Hematopoietic multipotent progenitor cell (in vitro differentiated cells): ENCODE data around the gene COG3. TPM values are rescaled to one million over a fixed set of nuclear protein-coding genes. Genes with fewer than 3 reads are reported as not detected.

Experiments
- DNase-seq, 3 donors: peaks; one replicate each; pipeline ENCODE4 v3.0.0-alpha.2; 2011 to 2015; ENCODE audit warnings: low read depth in 2 of 3, low spot score in 2 of 3
- small RNA-seq: library from RNA; depleted of rRNA; stranded (forward); fragments of <200 nt; gene quantifications from one replicate; pipeline ENCODE3, GENCODE V24; 2012
- total RNA-seq: library from RNA; depleted of rRNA; stranded (reverse); fragments of >200 nt; gene quantifications from one replicate; pipeline ENCODE4 v1.2.3, GENCODE V29; 2012

Gene COG3
- total RNA-seq, 1 donor: 40.7 TPM

DNA sequence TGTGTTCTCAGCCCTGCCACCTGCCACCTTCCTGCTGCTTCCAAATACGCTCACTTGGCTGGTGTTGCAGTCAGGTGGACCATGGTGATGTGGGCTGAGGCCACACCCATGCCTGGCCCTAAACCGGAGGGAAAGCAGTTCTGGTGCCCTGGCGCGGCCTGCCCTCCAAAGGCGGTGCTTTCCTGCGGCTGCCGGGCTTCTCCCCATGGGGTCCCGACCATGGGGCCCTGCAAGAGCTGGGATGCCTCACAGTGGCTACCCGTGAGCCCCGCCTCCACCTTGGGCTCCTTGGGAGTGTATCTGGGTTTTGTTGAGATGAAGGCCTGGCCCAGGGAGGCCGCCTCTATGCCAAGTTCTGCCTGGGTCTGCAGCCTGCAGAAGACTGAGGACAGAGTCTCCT, 77.1 kb downstream of the COG3 start:
- DNase-seq: no peak

DNA sequence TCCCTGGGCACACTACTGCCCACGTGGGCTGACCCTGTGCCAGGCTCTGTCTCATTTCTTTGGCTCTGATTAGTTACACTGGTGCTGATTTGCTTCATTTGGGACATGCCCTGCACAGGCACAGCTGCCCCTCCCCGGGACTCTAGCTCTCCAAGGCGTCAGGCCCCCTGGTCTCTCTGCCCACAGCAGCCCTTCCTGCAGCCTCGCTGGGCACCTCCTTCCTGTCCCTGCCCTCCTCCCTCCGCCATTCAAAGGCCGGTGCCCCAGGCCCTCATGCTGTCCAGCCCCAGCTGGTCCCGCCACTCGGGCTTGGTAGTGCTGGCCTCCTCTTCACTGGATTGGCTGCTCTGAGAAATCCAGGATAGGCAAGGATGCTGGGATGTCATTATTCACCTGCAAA, 77.7 kb downstream of the COG3 start:
- DNase-seq: no peak

DNA sequence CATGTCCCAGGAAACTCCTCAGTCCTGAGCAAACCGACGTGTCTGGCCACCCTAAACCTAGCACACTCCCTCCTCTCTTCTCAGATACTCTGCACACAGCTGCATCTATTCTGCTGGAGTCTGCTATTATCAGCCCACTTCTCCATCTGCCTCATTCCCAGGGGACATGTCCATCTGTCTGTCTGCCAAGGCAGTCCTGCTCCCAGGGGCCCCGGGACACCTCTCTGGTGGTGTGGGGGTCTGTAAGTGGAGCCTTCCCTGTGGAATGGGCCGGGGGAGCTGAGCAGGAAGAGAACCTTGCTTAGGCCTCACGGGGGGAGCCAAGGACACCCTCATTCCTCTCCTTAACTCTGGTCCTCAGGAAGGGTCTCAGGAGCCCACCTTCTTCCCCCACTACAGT, 78.1 kb downstream of the COG3 start:
- no peak for DNase-seq

DNA sequence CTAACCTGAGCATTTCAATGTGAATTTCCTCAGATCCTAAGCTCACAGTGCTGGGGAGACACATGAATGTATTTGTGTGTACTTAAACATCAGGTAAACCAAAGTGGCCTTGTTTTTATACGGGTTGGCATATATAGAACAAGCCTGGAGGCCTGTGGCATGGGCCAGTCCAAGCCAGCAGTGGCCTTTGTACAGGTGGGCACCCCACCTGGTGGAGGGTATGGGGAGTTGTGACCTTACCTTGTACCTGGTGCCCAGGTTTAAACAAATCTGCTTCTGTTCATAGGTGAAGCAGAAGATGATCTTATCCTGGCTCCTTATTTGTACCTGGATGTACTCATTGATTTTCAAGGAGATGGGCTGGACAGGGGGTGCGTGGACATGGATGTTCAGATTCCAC, 79.8 kb downstream of the COG3 start:
- no peak for DNase-seq

DNA sequence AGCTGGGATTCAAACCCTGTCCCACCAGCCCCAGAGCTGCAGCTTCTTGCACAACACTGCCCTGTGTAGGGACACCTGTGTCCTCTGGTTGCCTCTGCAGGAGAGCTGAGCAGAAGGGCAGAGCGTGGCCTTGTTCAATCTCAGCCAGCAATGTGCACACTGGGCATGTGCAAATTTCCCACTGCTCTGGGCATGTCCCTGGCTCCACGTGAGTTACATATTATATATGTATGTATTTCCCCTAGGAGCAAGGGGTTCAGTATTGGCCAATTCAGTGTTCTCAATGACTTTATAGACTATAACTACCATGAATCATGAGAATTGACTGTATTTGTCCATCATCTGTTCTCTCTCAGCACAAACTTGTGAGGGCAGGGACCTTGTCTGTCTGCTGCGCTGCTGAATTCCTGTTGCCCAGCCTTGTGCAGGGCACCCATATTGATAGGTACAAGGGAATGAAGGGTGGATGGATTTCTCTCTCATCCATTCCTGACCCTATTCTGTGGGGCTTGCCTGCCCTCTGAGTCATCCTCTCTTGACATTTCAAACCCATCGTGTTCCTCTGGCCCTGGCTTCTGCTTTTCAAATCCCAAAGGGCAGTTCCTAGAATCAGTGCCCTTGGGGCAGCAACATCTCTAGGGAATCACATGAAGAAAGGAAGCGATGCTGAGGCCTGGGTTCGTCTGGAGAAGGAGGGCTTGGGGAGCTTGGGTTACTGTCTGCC, 81.1 kb downstream of the COG3 start:
- DNase-seq: no peak

DNA sequence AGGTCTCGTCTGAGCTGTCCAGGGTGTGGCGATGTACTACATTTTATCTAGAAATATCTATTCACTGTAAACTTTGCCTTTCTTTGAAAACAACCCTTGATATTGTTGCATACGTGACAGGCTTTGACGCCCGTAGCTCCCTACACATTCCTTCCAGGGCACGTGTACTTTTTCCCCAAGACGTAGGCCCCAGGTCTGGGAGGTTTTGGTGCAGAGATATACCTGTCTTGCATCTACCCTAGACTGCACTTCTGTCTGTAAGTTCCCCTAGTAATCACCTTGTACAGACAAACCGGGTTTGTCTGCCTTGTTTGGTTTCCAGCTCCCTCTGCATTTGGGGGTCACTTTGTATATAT, 81.6 kb downstream of the COG3 start:
- DNase-seq: no peak

DNA sequence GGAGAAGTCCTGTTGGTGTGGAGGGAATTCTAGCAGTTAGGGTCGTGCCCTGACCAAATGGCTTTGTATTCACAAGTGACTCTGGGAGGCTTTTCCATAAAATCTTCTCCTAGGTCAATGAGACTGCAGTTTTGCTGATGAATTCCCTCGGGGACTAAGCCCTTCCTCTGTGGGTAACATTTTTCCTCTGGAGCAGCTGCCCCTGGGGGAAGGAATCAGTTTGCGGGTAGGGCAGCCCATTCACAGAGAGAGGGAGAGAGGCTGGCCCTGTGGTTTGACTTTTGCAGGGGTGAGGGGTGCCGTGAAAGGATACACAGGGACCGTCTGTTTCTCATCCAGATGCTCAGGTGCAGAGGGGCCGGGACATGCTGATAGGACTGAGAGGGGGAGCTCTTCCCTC, 83.5 kb downstream of the COG3 start:
- DNase-seq: no peak

DNA sequence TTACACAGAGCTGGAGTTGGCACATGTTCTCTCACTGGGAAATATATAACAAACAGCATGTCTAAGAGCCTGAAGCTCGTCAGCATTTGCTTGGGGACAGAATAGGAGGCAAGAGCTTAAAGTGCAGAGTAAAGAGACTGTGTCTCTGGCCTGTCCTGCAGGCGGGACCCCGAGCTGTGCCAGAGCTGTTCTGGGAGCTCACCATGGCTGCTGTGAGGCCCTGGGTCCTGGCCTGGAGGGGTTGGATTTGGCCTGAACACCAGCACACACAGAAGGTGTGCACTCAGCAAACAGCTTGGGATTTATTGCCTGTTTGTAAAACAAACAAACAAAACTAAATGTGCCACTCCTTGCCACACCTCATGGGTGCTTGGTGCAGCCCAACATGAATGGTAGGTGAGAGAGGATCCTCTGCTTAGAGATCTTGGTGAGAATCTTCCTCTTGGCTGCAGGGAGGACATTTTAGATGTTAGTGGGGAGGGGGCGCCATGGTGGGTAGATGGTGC, 89.9 kb downstream of the COG3 start:
- DNase-seq: no peak

DNA sequence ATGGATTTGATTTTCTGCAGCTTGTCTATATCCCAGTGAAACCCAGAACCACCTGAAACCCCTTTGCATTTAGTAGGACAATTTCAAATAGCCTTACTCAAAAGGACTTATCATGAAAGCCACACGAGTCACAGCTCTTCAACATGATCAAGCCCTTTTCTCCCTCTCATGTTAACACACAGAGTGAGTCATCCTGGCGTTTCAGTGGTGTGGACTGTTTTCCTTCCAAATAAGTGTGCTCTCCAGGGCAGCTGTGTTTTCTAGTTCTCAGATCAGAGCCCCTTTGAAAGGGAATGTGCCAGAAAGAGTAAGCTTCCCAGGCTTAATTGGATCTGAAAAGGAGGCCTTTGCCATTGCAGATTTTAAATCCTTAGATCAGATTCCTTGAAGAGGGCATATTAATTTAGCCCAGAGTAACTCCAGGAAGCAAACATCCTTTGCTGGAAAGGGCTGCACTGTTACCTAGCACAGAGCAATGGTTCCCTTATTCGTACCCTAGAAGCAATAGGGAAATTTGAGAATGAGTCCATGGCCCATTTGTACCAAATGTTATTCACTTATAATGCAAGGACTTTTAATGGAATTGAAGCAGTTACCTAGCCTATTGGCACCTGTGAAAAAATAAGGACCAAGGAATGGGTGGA, 99.5 kb downstream of the COG3 start:
- DNase-seq: no peak

DNA sequence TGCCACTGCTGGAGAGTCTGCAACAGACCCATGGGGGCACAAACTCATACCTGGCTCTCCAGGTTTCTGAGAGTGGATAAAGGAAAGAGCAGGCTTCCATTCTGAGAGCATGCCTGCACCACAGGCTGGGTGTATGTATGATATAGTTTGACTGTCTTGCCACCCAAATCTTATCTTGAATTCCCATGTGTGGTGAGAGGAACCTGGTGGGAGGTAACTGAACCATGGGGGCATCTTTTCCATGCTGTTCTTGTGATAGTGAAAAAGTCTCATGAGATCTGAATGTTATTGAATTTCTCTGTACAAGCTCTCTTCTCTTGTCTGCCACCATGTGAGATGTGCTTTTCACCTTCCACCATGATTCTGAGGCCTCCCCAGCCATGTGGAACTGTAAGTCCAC, 100.6 kb downstream of the COG3 start:
- no peak for DNase-seq

DNA sequence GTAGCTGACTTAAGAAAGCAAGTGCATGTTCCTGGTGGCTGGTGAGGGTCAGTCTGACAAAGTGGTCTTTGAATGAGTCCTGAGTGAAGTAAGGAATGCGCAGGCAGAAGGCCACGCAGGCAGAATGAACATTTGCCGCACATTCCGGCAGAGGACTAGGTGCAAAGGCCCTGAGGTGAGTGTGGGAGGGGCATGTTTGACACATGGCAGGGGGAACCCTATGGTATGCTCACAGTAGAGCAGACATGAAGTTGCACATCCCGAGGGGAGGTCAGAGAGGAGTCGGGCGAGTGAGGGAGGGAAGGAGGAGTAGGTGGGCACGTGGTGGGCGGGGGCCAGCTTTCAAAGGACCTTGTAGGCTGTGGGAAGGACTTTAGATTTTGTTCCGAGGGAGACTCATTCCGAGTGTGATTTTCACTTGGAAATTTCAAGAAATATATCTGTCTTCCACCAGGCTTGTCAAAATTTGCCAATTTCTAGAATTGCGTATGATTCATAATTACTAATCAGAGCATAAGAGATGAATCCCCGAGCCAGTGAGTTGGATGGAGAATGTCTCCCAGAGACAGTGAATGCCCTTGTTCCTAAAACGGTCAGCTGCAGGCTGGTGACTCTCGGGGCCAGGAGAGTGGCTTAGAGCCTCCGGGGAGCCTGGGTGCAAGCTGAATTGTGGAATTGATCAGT, 110.5 kb downstream of the COG3 start:
- DNase-seq: no peak

DNA sequence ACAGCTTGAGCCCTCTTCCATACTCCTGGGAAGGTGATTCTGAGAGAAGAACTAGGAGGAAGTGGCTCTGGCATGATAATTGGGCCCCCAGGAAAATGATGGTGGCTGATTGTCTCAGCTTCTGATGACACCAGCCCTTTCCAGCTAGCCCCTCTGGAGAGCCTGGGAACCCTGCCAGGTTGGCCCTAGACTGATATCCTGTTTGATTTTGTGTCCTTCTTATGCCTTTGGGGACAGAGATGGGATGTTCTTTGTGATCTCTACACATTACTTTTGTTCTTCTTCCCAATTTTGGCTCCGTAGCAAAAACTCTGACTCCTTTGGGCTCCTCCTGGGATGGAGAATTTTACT, 111.1 kb downstream of the COG3 start:
- no peak for DNase-seq

DNA sequence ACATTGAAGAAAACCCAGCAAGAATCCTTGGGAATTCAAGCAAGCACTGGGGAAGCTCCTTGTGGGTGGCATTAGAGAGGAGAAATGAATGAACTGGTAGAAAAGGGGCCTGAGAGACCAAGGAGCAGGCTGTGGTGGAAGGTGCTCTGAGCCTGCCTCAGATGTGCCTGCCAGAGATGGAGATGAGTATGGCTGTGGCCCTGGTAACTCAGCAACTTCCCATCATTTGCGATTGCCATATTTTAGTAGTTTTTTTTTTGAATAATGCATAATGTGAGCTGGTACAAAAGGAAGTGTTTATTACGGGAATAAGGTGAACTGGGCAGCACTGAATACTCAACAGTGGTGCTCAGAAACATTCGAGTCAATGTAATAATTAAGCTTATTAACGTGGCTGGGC, 111.7 kb downstream of the COG3 start:
- DNase-seq: no peak

DNA sequence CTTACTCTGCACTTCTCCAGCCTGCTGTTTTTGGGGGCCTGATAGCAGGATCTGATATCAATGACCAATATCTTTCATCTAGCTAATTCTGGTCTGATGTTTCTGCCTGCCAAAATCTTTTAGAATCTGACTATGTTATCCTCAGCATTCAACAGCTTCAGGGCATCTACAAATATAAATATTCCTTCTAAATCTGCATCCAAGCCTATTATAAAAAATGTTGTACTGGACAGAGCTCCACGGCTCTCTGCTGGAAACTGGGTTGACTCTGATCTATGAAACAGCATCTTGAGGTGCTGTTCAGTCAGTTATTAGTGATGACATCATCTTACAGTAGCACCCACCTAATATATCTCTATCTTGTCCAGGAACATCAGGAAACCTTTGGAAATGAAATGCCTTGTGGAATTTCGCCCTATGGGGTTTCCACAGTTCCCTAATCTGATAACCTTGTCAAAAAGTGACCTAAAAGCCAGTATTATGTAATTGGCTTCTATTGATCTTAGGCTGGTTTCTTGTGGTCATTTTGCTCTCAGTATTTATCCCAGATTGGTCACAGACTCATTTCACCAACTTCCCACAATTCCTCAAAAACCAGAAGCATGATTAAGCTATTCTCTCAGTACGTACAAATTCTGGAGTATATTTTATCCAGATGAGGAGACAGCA, 117.8 kb downstream of the COG3 start:
- no peak for DNase-seq

DNA sequence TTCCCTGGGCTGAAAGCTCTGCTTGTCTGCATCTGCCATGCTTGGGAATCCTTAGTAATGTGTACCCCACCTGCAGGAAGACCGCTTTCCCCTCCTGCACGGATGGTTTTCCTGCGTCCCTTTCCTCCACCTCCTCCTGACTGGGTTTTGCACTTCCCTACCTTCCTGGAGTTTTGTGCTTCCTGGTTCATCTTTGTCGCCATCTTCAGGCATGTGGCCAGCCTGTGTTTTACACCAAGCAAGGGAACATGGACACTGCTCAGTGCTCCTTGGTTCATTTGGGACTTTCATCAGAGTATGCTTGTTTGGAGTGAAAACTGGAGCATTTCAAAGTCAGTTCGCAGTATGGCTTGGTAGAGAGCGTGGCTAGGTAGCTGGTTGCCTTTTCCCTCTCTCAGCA, 120.1 kb downstream of the COG3 start:
- no peak for DNase-seq

Small RNA genes lying within 50 kb of the gene (small RNA-seq; reads per million reads assigned to genes)
- gene RNA5SP27: not detected
- gene TIMM9P3: not detected

Other genes with a start within 250 kb of the COG3 start
- gene TPT1, start 123.8 kb upstream of the COG3 start, total RNA-seq: 1,632 TPM
- gene SLC25A30, start 46.6 kb upstream of the COG3 start, total RNA-seq: 26.1 TPM
- not detected for gene ERICH6B, start 150.8 kb downstream of the COG3 start, total RNA-seq
- gene CBY2, start 237.4 kb downstream of the COG3 start, total RNA-seq: not detected